GM19035 (cell line): ENCODE data around the gene CAMTA1.

Experiments used
- ATAC-seq: cut with Tn5 transposase; IDR thresholded peaks from one replicate; pipeline ENCODE4 v1.9.1; 2021; ENCODE audit not compliant: unreplicated experiment

The CAMTA1 gene

GRCh38 chr1:7455796-7456721 lies 670.8 kb downstream of the CAMTA1 start:
- no peak for ATAC-seq

- no peak for ATAC-seq
Measured at GRCh38 chr1:7456722-7457082, 671.4 kb downstream of the CAMTA1 start.

GRCh38 chr1:7457811-7458210 lies 672.6 kb downstream of the CAMTA1 start:
- ATAC-seq: no peak

DNA sequence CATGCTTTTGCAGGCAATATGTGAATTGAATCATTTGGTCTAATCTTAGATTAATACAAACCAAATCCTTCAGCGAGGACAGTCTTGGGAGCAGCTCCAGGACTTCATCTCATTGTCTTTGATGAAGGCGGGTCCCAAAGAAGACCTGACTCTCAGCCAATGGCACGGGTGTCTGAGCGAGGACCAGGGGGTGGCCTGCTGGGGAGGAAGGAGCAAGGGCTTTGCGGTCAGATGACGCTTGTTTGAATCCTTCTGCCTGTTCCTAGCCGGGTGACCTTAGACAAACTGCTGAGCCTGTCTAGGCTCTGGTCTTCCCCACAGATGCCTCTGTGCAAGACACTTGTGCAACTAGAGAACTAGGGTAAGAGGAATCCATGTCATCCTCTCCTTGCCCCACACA lies 673.7 kb downstream of the CAMTA1 start:
- ATAC-seq: no peak

- no peak for ATAC-seq
Measured at GRCh38 chr1:7459914-7460313, 674.7 kb downstream of the CAMTA1 start.

GRCh38 chr1:7460807-7461206 lies 675.6 kb downstream of the CAMTA1 start:
- no peak for ATAC-seq

DNA sequence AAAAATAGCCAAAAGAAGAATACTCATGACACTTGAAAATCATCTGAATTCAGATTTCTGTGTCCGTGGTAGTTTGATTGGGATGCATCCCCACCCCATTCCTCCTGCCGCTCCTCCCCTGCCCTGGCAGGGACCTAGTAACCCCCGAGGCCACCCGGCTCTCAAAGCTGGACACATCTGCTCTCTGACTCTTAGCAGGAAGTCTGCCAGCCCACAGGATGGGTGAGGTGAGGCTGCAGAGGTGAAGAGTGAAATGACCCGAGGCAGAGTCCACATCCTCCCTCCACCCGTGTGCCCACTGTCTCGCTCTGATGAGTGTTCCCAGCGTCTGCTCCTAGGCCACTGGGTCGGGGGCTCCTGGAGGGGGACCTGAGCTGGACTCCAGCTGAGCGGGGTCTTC lies 677.4 kb downstream of the CAMTA1 start:
- no peak for ATAC-seq

- ATAC-seq: no peak
Measured at GRCh38 chr1:7463526-7463925, 678.3 kb downstream of the CAMTA1 start.

- no peak for ATAC-seq
Measured at GRCh38 chr1:7464736-7465135, 679.5 kb downstream of the CAMTA1 start.

GRCh38 chr1:7467476-7468175 lies 682.4 kb downstream of the CAMTA1 start:
- ATAC-seq: no peak

- ATAC-seq: no peak
Measured at GRCh38 chr1:7468248-7468647, 683.0 kb downstream of the CAMTA1 start.

- no peak for ATAC-seq
Measured at GRCh38 chr1:7469255-7469938, 684.1 kb downstream of the CAMTA1 start.

DNA sequence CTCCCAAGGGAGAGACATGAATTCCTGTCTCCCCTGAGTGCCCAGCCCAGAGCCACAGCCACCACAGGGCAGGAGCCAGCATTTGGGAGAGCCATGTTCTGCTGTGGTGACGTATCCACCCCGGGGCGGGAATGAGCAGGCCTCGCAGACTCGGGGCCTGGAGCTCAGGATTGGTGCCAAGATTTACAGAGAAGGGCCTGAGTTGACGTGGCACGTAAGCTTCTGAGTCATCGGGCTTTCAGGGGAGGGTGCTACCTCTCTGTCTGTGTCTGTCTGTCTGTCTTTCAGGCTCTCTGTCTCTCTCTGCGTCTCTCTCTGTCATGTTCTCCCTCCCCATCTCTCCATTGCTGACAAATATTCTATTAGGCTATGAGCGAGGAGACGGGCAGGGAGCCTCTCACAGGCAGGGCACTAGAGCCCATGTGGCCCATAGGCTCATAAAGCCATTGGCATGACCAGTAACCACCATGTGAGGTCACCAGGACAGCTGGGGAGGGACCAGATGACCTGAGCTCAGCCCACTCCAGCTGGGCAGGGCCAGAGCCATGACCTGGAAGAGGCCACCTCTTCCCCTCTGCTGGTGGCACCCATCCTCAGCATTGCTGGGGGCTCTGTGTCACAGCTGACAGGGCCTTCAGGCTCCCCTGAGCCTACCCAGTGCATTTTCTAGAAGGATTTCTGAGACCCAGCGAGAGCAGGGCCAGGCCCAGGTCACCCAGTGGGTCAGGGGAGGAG lies 685.8 kb downstream of the CAMTA1 start:
- no peak for ATAC-seq

DNA sequence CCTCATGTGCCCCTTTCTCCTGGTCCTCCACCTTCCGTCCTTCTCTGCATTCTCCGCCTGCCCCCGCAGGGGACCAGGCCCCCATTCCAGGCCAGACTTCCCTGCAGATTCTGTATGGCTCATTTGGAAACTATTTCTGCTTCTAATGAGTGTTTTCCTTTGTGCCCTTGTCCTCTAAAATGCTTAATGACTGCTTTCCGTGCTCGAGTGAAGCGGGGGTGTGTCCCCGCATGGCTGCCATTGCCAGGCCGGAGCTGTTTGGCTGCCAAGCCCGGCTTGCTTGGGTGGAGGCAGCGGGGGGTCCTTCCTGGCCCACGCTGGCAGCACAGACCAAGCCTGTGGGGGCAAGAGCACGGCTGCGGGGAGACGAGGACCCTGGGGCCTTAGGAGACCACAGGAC lies 686.6 kb downstream of the CAMTA1 start:
- no peak for ATAC-seq

DNA sequence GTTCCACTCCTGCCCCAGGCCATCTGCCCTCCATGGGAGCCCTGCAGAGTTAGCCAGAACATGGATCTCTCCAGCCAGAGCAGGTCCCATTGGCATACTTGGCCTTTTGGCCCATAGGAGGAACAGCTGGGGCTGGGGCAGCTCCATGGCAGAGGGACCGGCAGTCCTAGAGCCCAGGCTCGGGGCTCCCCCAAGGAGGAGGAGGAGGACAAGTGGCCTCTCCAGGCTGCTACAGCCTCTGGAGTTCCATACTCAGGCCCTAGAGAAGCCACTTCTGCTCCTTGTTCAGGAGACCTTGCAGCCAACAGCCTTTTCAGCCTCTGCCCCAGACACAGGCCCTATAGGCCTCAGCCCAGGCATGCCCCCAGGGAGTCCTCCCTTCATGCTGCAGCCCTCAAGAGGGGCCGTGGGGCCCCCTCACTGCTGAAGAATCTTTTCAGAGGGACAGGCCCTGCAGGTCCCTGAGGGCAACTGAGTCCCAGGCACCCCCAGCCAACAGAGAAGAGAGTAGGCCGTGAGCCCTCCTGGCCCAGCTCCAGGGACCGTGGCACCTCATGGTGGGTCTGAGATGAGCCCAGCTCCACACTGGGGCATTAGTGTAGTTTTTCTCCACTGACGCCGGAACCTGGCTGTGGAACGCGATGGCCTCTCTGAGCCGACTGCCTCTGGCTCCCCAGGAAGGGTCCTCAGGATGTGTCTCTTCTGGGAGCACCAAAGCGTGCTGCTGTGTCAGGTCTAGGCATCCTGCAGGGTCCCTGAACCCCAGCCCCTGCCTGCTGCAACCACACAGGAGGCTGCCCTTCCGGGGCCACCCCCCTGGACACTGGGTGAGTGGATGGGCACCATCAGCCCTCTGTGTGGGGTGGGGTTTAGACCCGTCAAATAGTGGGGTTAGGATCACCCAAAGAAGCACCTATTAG lies 688.2 kb downstream of the CAMTA1 start:
- no peak for ATAC-seq

DNA sequence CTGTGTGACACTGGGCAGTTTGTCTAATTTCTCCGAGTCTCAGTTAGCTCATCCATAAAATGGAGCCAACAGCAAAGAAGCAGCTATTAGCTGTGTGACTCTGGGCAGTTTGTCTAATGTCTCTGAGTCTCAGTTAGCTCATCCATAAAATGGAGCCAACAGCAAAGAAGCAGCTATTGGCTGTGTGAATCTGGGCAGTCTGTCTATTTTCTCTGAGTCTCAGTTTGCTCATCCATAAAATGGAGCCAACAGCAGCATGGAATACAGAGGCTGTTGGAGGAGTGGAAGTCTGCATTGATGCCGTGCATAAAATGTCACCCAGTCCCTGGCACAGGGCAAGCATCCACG lies 688.9 kb downstream of the CAMTA1 start:
- ATAC-seq: no peak

DNA sequence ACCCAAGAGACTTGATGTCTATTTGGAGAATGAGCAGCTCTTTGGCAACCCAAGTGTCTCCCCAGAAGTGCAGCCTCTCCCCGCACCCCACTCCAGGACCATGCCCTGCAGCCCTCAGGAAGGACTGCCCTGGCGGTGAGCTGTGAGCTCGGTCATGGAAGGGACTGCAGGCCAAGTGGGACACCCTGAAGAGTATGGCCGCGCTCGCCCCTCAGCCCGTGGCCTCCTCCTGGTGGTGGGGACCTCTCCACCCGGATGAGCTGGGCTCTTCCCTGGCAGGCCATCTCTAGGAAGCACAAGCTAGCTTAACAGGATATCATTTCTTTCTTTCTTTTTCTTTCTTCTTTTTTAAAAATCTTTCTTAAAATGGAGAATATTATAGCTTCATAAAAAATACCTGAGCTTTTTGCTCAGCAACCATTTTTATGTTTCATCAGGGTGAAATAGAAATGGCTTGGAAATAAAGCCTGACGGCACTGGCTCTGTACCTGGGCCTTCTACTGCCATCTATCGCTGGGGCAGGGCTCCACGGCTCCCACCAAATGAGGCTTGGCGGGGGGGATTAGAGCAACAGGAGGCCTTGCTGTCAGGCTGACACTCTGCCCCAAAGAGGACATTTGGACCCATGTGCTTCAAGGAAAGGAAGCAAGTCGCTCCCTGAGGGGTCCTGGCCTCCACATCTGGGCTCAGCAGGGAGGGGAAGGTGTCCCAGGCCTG lies 689.7 kb downstream of the CAMTA1 start:
- no peak for ATAC-seq

DNA sequence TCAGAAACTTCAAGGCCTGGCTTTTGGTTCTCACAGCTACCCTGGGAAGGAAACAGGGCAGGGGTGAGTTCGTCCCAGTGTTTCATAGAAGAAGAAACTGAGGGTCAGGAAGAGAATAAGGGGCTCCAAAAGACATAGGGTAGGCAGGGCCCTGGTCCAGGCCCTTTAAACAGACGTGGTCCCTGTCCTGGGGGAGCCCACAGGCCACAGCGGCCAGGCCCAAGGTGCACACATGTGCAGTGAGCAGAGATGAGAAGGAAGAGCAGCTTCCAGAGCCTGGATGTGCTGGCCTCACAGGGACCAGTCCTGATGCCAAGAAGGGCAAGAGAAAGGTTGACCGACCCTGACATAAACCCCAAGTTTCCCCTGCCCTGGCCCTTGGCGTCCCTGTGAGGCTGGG lies 690.4 kb downstream of the CAMTA1 start:
- ATAC-seq: no peak

GRCh38 chr1:7476402-7476801 lies 691.1 kb downstream of the CAMTA1 start:
- no peak for ATAC-seq
